OCI-LY3 (cell line): ENCODE measurements around the gene AKR1C4.
"Not testable (repeated sequence)": the region's sequence is repeated elsewhere in the genome, so short reads cannot be mapped to it uniquely, and the experiment has no call there.

ENCODE experiments used
- H2AFZ ChIP-seq: fragments of 200-600, 300-600 bp; shearing (Covaris generic); 2 replicates; pipeline ENCODE4 v1.6.0; 2014; ENCODE audit warnings: antibody characterized with exemption, low read depth, low read length
- H3K27ac ChIP-seq: fragments of 200-600, 300-600 bp; sonication (generic); 2 replicates; pipeline ENCODE4 v1.5.1; 2014; ENCODE audit warnings: mild to moderate bottlenecking, low read length, moderate library complexity, mixed read lengths
- H3K27me3 ChIP-seq: fragments of 200-600, 300-600 bp; sonication (generic); 2 replicates; pipeline ENCODE4 v1.6.1; 2014; ENCODE audit warnings: low read depth, low read length, mixed read lengths
- H3K36me3 ChIP-seq: fragments of 200-600, 300-600 bp; sonication (generic); replicated peaks from 2 replicates; pipeline ENCODE3; 2014; ENCODE audit warnings: low read depth, low read length, mixed read lengths
- H3K4me1 ChIP-seq: fragments of 300-600, 200-600 bp; sonication (generic); 2 replicates; pipeline ENCODE4 v1.6.1; 2014; ENCODE audit warnings: low read length, mixed read lengths
- H3K4me2 ChIP-seq: fragments of 200-600, 300-600 bp; sonication (generic); 2 replicates; pipeline ENCODE4 v1.6.1; 2014; ENCODE audit warnings: low read length, mixed read lengths
- H3K4me3 ChIP-seq: fragments of 300-600, 200-600 bp; sonication (generic); 2 replicates; pipeline ENCODE4 v1.5.1; 2014; ENCODE audit warnings: antibody characterized with exemption, mild to moderate bottlenecking, low read length, moderate library complexity
- H3K79me2 ChIP-seq: fragments of 300-600, 200-600 bp; shearing (Covaris generic); 2 replicates; pipeline ENCODE4 v1.6.1; 2014; ENCODE audit warnings: mild to moderate bottlenecking, low read length, mixed read lengths
- H3K9ac ChIP-seq: fragments of 300-600, 200-600 bp; shearing (Covaris generic); 2 replicates; pipeline ENCODE4 v1.6.0; 2014; ENCODE audit warnings: mild to moderate bottlenecking, low read length, moderate library complexity
- H3K9me3 ChIP-seq: fragments of 200-600, 300-600 bp; shearing (Covaris generic); 2 replicates; pipeline ENCODE4 v1.6.1; 2014; ENCODE audit warnings: low read length, mixed read lengths; ENCODE audit not compliant: insufficient read depth
- H4K20me1 ChIP-seq: fragments of 200-600, 300-600 bp; sonication (generic); 2 replicates; pipeline ENCODE4 v1.6.1; 2016; ENCODE audit warnings: low read length, mixed read lengths; ENCODE audit not compliant: insufficient read depth
- CTCF ChIP-seq: fragments of 200-600, 300-600 bp; sonication (generic); IDR thresholded peaks from 2 replicates; pipeline ENCODE4 v1.5.1; 2014; ENCODE audit warnings: antibody characterized with exemption, low read length, low read depth
- EZH2phosphoT487 ChIP-seq: fragments of 200-600 bp; shearing (Covaris generic); IDR thresholded peaks from 2 replicates; pipeline ENCODE4 v1.6.1; 2018; ENCODE audit warnings: antibody characterized with exemption, mixed run types, low read depth

Gene AKR1C4

GRCh38 chr10:5159126-5159525 lies 37.5 kb upstream of the AKR1C4 start:
- no peak overlapping the region for H2AFZ ChIP-seq
- H3K79me2 ChIP-seq = no peaks in the 10 kb centered on the region
- no peak overlapping the region for H3K9ac ChIP-seq
- no peaks in the 10 kb centered on the region for H3K4me1 ChIP-seq
- no peak overlapping the region for H3K4me3 ChIP-seq
- H3K27ac ChIP-seq = no peak overlapping the region
- no peaks in the 10 kb centered on the region for H4K20me1 ChIP-seq
- H3K9me3 ChIP-seq = no peaks in the 10 kb centered on the region
- TF ChIP-seq CTCF = no peak
- no peak for TF ChIP-seq EZH2phosphoT487
- H3K36me3 ChIP-seq = no peaks in the 10 kb centered on the region
- no peak overlapping the region for H3K4me2 ChIP-seq
- no peaks in the 10 kb centered on the region for H3K27me3 ChIP-seq

- H3K4me3 ChIP-seq = no peak overlapping the region
- no peaks in the 10 kb centered on the region for H3K4me1 ChIP-seq
- H3K27ac ChIP-seq = no peak overlapping the region
- no peak overlapping the region for H3K9ac ChIP-seq
- no peak overlapping the region for H3K4me2 ChIP-seq
- H3K9me3 ChIP-seq = no peaks in the 10 kb centered on the region
- no peaks in the 10 kb centered on the region for H4K20me1 ChIP-seq
- no peaks in the 10 kb centered on the region for H3K27me3 ChIP-seq
- no peaks in the 10 kb centered on the region for H3K36me3 ChIP-seq
- no peak overlapping the region for H2AFZ ChIP-seq
- no peak for TF ChIP-seq CTCF
- TF ChIP-seq EZH2phosphoT487 = no peak
- no peaks in the 10 kb centered on the region for H3K79me2 ChIP-seq
These were observed 33.1 kb upstream of the AKR1C4 start for GRCh38 chr10:5163487-5163886.

GRCh38 chr10:5165738-5166137 lies 30.9 kb upstream of the AKR1C4 start:
- Histone ChIP-seq H3K9me3 (no peaks in the 10 kb centered on the region), H3K27ac (no peak overlapping the region), H2AFZ (no peak overlapping the region), H3K4me3 (no peak overlapping the region), H3K4me1 (no peaks in the 10 kb centered on the region), H3K4me2 (no peak overlapping the region), H3K79me2 (no peaks in the 10 kb centered on the region), H3K36me3 (no peaks in the 10 kb centered on the region), H3K27me3 (no peaks in the 10 kb centered on the region), H4K20me1 (no peaks in the 10 kb centered on the region), H3K9ac (no peak overlapping the region)
- TF ChIP-seq EZH2phosphoT487 = no peak
- no peak for TF ChIP-seq CTCF

- TF ChIP-seq EZH2phosphoT487 (no peak), CTCF (no peak)
- Histone ChIP-seq H3K4me3 (no peak overlapping the region), H3K36me3 (no peaks in the 10 kb centered on the region), H3K4me1 (no peaks in the 10 kb centered on the region), H3K9me3 (no peaks in the 10 kb centered on the region), H3K9ac (no peak overlapping the region), H3K4me2 (no peak overlapping the region), H2AFZ (no peak overlapping the region), H4K20me1 (no peaks in the 10 kb centered on the region), H3K79me2 (no peaks in the 10 kb centered on the region), H3K27me3 (no peaks in the 10 kb centered on the region), H3K27ac (no peak overlapping the region)
These were observed 27.7 kb upstream of the AKR1C4 start for GRCh38 chr10:5168897-5169420.

GRCh38 chr10:5175581-5175980 lies 21.1 kb upstream of the AKR1C4 start:
- not testable (repeated sequence) for H3K9me3 ChIP-seq, H3K4me1 ChIP-seq, H3K79me2 ChIP-seq, H3K4me2 ChIP-seq, H3K4me3 ChIP-seq, H3K27ac ChIP-seq, H2AFZ ChIP-seq, H3K27me3 ChIP-seq, H3K9ac ChIP-seq, H3K36me3 ChIP-seq, H4K20me1 ChIP-seq

- not testable (repeated sequence) for H3K9ac ChIP-seq, H4K20me1 ChIP-seq, H3K27ac ChIP-seq, H3K4me2 ChIP-seq, H3K36me3 ChIP-seq, H3K4me3 ChIP-seq, H2AFZ ChIP-seq, H3K9me3 ChIP-seq, H3K4me1 ChIP-seq, H3K27me3 ChIP-seq, H3K79me2 ChIP-seq
These were observed 16.1 kb upstream of the AKR1C4 start for GRCh38 chr10:5180503-5180902.
